Uterus (tissue), 4 donors: ENCODE data around the gene TBXA2R. TPM values are rescaled to one million over a fixed set of nuclear protein-coding genes. Genes with fewer than 3 reads are reported as not detected.
"Not testable (repeated sequence)": the region's sequence is repeated elsewhere in the genome, so short reads cannot be mapped to it uniquely, and the experiment has no call there.

ENCODE experiments used
- DNase-seq, 2 donors: peaks; one replicate each; pipeline ENCODE4 v3.0.0-alpha.2; 2019 to 2020
- H3K27ac ChIP-seq, 2 donors: fragments of 200-600 bp; sonication (generic); 1 replicate in 1 of 2; 2 replicates in 1 of 2; pipeline ENCODE4 v1.5.1; 2016 to 2018
- H3K27me3 ChIP-seq, 2 donors: fragments of 200-600 bp; sonication (generic); one replicate each; pipeline ENCODE4 v1.5.1; 2018 to 2019; ENCODE audit warnings: control low read depth in 1 of 2
- H3K36me3 ChIP-seq, 2 donors: fragments of 200-600 bp; sonication (generic); one replicate each; pipeline ENCODE4 v1.5.1; 2019; ENCODE audit warnings: control low read depth in 1 of 2
- H3K4me1 ChIP-seq, 2 donors: fragments of 200-600 bp; sonication (generic); one replicate each; pipeline ENCODE4 v1.5.1; 2018 to 2019; ENCODE audit warnings: control low read depth in 1 of 2
- H3K4me3 ChIP-seq, 2 donors: fragments of 200-600 bp; sonication (generic); 1 replicate in 1 of 2; 2 replicates in 1 of 2; pipeline ENCODE4 v1.5.1; 2018 to 2019; ENCODE audit warnings: mild to moderate bottlenecking in 1 of 2
- H3K9me3 ChIP-seq, 2 donors: fragments of 200-600 bp; sonication (generic); one replicate each; pipeline ENCODE4 v1.5.1; 2019; ENCODE audit warnings: control low read depth in 1 of 2
- POLR2A ChIP-seq, 2 donors: fragments of 450-650 bp; IDR thresholded peaks; one replicate each; pipeline ENCODE4 v1.6.1; 2016; ENCODE audit warnings: antibody characterized with exemption in 2 of 2, mild to moderate bottlenecking in 1 of 2, moderate library complexity in 1 of 2
- intact Hi-C: fragments of 100-400 bp; cut with DNase I; formaldehyde crosslinking; loops from one replicate; pipeline ENCODE4 v1.15.1; 2023; ENCODE audit warnings: low total_unique reads
- total RNA-seq, 4 donors: library from RNA; depleted of rRNA in 3 of 4; stranded (reverse); fragments of >200 nt in 3 of 4; gene quantifications; one replicate each; pipeline versions ENCODE4 v1.1.0 to v1.2.4, GENCODE V29; 2014 to 2023
- TF ChIP-seq, protein P1 (sequence below), 4 experiments: fragments of 200-600 bp in 2 of 4; fragments of 450-650 bp in 2 of 4; sonication (generic) in 2 of 4; IDR thresholded peaks; one replicate each; pipeline ENCODE4 v1.5.1; 2016 to 2019; ENCODE audit warnings: antibody characterized with exemption in 4 of 4, mild to moderate bottlenecking in 2 of 4, moderate library complexity in 1 of 4
- donor health status: DM: yes; HTN: yes; CAD: no.

Gene TBXA2R
- total RNA-seq, 4 donors from 2014 or later: 2.6 to 7.3 TPM; not detected in 2

DNA sequence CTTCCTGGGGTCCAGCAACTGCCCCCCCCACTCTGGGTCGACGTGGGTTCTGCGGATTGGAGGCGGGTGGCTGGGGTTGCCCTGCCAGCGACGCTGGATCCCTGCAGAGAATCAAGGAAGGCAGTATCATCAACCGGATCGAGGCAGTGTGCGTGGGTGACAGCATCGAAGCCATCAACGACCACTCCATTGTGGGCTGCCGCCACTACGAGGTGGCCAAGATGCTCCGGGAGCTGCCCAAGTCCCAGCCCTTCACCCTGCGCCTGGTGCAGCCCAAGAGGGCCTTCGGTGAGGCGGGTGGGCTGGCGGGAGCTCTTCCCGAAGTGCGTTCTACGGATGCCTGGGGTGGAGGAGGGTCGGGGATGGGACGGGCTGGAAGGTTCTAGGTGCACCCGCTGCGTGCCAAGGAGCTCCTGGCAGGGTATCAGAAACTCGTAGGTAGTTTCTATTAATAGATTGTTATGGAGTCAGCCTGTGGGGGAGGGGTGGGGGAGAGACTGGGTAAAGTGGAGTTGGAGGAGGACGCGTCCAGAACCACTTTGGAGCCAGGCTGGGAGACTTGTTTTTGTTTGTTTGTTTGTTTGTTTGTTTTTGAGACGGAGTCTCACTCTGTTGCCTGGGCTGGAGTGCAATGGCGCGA lies 19.8 kb downstream of the TBXA2R start:
- no peak for DNase-seq
- H3K27ac ChIP-seq: no peak overlapping the region
- TF ChIP-seq POLR2A (IDR thresholded peaks at IDR 0.05): no peak
- TF ChIP-seq, protein P1, sequence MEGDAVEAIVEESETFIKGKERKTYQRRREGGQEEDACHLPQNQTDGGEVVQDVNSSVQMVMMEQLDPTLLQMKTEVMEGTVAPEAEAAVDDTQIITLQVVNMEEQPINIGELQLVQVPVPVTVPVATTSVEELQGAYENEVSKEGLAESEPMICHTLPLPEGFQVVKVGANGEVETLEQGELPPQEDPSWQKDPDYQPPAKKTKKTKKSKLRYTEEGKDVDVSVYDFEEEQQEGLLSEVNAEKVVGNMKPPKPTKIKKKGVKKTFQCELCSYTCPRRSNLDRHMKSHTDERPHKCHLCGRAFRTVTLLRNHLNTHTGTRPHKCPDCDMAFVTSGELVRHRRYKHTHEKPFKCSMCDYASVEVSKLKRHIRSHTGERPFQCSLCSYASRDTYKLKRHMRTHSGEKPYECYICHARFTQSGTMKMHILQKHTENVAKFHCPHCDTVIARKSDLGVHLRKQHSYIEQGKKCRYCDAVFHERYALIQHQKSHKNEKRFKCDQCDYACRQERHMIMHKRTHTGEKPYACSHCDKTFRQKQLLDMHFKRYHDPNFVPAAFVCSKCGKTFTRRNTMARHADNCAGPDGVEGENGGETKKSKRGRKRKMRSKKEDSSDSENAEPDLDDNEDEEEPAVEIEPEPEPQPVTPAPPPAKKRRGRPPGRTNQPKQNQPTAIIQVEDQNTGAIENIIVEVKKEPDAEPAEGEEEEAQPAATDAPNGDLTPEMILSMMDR (IDR thresholded peaks at IDR 0.05): no peak

DNA sequence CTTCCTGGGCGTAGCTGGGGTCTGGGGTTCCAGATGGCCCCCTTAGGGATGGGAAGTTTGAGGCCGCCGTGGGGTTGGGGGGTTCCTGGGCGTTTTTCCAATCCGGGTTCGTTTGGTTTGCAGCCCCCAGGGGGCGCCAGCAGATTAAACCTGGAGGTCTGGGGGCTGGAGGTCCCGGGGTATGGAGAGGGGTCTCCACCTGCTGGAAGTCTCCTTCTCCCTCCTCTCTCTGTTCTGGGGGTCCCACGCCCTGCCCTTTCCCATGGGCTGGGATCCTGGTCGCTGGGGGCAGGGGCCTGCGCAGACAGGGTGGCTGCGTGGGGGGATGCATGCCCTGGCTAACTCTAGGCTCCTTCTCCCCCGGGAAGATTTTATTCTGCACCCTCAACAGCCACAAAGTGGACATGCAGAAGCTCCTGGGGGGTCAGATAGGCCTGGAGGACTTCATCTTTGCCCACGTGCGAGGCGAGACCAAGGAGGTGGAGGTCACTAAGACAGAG lies 20.5 kb downstream of the TBXA2R start:
- TF ChIP-seq, protein P1 (IDR thresholded peaks at IDR 0.05): peak; percentile 37 to 54 (median 38)
- no peak for TF ChIP-seq POLR2A (IDR thresholded peaks at IDR 0.05)
- intact Hi-C loops: no loop called here
- H3K9me3 ChIP-seq: no peaks in the 10 kb centered on the region
- no peak for DNase-seq
- no peak overlapping the region for H3K27ac ChIP-seq
- peaks cover 0 to 3% of the 10 kb centered on the region in 2 donors for H3K27me3 ChIP-seq
- no peaks in the 10 kb centered on the region for H3K4me1 ChIP-seq
- no peaks in the 10 kb centered on the region for H3K36me3 ChIP-seq
- peak overlapping the region in 1 of 2 donors; percentile 5 for H3K4me3 ChIP-seq

More for the DNA sequence above, 19.8 kb downstream of the TBXA2R start:
- no peak overlapping the region for H3K4me3 ChIP-seq
- no peaks in the 10 kb centered on the region for H3K36me3 ChIP-seq
- no peaks in the 10 kb centered on the region for H3K4me1 ChIP-seq
- H3K9me3 ChIP-seq: no peaks in the 10 kb centered on the region
- intact Hi-C loops: no loop called here
- peaks cover 0 to 3% of the 10 kb centered on the region in 2 donors for H3K27me3 ChIP-seq

DNA sequence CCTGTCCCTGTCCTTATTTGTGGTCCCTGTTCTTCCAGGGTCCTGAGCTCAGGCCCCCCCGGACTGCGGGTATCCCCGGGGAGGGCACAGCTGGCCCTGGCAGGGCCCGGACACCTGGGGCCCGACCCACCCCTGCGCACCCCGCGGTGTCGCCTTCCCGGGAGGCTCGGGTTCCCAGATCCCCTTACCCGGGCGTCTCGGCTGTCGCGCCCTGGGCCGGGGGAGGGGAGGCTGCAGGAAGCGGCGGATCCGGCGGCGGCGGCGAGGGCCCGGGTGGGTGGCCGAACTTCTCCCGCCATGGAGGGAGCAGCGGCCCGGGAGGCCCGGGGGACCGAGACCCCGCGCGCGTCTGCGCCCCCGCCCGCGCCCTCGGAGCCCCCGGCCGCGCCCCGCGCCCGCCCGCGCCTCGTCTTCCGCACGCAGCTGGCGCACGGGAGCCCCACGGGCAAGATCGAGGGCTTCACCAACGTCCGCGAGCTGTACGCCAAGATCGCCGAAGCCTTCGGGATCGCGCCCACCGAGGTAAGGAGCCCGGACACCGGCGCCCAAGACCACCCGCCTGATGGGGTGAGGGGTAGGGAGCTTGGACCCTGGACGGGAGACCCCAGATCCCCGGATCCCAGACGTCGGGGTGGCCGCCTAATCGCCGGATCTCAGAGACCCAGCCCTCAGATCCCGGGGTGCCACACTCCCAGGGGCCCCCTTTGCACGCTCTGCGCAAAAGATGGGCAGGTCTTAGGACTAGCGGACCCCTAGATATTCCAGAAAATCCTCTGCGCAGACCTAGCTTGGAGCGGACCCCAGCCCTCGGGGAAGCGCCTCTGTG lies 21.2 kb downstream of the TBXA2R start, which contains the start of gene GIPC3:
Gene GIPC3 (plus strand): TSS at position 178 of the 826 bp plus-strand sequence. CDS start 120 bp downstream, at position 298.
- peak within 1 kb of the TSS in 1 of 2 donors; percentile 5 for H3K4me3 ChIP-seq
- H3K4me1 ChIP-seq: no peaks in the 10 kb centered on the region
- no peak within 1 kb of the TSS for H3K27ac ChIP-seq
- H3K36me3 ChIP-seq: no peaks in the 10 kb centered on the region
- DNase-seq: no peak
- H3K27me3 ChIP-seq: peaks cover 0 to 3% of the 10 kb centered on the region in 2 donors
- H3K9me3 ChIP-seq: no peaks in the 10 kb centered on the region
- TF ChIP-seq, protein P1 (IDR thresholded peaks at IDR 0.05): no peak
- no peak for TF ChIP-seq POLR2A (IDR thresholded peaks at IDR 0.05)
- intact Hi-C loops: no loop called here

DNA sequence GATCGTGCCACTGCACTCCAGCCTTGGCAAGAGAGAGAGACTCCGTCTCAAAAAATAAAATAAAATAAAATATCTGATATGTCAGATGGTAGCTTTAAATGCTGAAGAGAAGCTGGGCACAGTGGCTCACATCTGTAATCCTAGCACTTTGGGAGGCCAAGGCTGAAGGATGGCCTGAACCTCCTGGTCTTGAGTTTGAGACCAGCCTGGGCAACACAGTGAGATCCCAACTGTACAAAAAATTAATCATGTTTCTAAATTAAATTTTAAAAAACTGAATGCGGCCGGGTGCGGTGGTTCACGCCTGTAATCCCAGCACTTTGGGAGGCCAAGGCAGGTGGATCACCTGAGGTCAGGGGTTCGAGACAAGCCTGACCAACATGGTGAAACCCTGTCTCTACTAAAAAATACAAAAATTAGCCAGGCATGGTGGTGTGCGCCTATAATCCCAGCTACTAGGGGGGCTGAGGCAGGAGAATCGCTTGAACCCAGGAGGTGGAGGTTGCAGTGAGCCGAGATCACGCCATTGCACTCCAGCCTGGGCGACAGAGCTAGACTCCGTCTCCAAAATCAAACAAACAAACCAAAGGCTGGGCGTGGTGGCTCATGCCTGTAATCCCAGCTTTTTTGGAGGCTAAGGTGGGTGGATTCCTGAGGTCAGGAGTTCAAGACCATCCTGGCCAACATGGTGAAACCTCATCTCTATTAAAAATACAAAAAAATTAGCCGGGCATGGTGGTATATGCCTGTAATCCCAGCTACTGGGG lies 22.5 kb downstream of the TBXA2R start:
- intact Hi-C loops, DNase-seq, H3K36me3 ChIP-seq, H3K4me1 ChIP-seq, H3K9me3 ChIP-seq, H3K27me3 ChIP-seq, H3K27ac ChIP-seq, H3K4me3 ChIP-seq: not testable (repeated sequence)

DNA sequence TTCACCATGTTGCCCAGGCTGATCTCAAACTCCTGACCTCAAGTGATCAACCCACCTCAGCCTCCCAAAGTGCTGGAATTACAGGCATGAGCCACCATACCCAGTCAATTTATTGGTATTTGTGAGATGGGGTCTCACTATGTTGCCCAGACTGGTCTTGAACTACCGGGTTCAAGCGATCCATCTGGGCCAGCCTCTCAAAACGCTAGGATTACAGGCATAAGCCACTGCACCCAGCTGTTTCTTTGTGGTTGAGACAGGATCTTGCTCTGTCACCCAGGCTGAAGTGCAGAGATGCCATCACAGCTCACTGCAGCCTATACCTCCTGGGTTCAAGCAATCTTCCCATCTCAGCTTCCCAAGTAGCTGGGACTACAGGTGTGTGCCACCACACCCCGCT lies 24.9 kb downstream of the TBXA2R start:
- DNase-seq, H3K27ac ChIP-seq, H3K36me3 ChIP-seq, H3K9me3 ChIP-seq, H3K27me3 ChIP-seq, H3K4me1 ChIP-seq, intact Hi-C loops, H3K4me3 ChIP-seq: not testable (repeated sequence)
